Body of pancreas (tissue), 4 donors: ENCODE results near the gene CIBAR2.

Experiments used
- POLR2A ChIP-seq, 3 donors: fragments of 450-650 bp; IDR thresholded peaks; one replicate each; pipeline ENCODE4 v1.6.1; 2016; ENCODE audit warnings: antibody characterized with exemption in 3 of 3, mild to moderate bottlenecking in 2 of 3
- TF ChIP-seq, protein P1 (sequence below), 7 experiments: fragments of 450-650 bp in 4 of 7; fragments of 200-600 bp in 3 of 7; sonication (generic) in 3 of 7; IDR thresholded peaks; one replicate each; pipeline ENCODE4 v1.5.1; 2016 to 2019; ENCODE audit warnings: antibody characterized with exemption in 7 of 7

DNA sequence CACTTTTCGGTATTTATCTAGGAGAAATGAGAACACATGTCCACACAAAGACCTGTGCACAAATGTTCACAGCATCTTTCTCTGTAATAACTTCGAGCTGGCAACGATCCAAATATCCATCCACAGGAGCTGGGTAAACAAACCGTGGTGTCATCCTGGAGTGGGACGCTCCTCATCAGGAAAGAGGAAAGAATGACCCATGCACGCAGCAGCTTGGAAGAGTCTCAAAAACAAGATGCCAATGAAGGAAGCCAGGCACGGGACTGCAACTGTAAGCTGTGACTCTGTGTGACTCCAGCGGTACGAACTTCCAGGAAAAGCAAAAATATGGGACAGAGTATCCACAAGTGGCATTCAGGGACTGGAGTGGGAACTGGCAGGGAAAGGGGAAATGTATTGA, 36.7 kb upstream of the CIBAR2 start:
- TF ChIP-seq, protein P1, sequence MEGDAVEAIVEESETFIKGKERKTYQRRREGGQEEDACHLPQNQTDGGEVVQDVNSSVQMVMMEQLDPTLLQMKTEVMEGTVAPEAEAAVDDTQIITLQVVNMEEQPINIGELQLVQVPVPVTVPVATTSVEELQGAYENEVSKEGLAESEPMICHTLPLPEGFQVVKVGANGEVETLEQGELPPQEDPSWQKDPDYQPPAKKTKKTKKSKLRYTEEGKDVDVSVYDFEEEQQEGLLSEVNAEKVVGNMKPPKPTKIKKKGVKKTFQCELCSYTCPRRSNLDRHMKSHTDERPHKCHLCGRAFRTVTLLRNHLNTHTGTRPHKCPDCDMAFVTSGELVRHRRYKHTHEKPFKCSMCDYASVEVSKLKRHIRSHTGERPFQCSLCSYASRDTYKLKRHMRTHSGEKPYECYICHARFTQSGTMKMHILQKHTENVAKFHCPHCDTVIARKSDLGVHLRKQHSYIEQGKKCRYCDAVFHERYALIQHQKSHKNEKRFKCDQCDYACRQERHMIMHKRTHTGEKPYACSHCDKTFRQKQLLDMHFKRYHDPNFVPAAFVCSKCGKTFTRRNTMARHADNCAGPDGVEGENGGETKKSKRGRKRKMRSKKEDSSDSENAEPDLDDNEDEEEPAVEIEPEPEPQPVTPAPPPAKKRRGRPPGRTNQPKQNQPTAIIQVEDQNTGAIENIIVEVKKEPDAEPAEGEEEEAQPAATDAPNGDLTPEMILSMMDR (IDR thresholded peaks at IDR 0.05), result no peak
- TF ChIP-seq POLR2A (IDR thresholded peaks at IDR 0.05), result no peak
